Right lung (tissue), 5 donors: ENCODE results near the gene TAF1. TPM values are rescaled to one million over a fixed set of nuclear protein-coding genes. Genes with fewer than 3 reads are reported as not detected.
"Not testable (repeated sequence)": the region's sequence is repeated elsewhere in the genome, so short reads cannot be mapped to it uniquely, and the experiment has no call there.

ENCODE experiments used
- DNase-seq, 2 donors: peaks; one replicate each; pipeline ENCODE4 v3.0.0-alpha.2; 2013
- polyA plus RNA-seq, 5 donors: library from polyadenylated mRNA; unstranded; fragments of 120-200 nt; gene quantifications; one replicate each; pipeline versions ENCODE4 v1.2.1 to v1.2.3, GENCODE V29; 2013; ENCODE audit warnings: inconsistent platforms in 1 of 5, low replicate concordance in 1 of 5; ENCODE audit not compliant: insufficient read length in 5 of 5, insufficient read depth in 1 of 5

Gene TAF1
- polyA plus RNA-seq, 5 donors, result 40.0 to 66.8 (median 59.4) TPM

GRCh38 chrX:71432733-71433132 lies 66.6 kb downstream of the TAF1 start:
- DNase-seq, result no peak

DNA sequence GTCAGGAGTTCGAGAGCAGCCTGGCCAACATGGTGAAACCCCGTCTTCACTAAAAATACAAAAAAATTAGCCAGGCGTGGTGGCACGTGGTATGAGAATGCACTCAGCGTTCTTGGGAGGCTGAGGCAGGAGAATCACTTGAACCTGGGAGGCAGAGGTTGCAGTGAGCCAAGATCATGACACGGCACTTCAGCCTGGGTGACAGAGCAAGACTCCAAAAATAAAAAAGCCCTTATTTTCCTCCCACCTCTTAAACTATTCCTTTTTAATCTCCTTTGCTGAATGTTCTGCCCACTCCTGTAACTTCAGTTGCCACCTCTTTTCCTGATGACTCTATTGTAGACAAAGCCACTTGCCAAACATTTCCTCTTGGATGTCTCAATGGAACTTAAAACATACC lies 72.6 kb downstream of the TAF1 start:
- no peak for DNase-seq

- DNase-seq, result no peak
Measured at GRCh38 chrX:71439420-71439819, 73.3 kb downstream of the TAF1 start.

- no peak for DNase-seq
Measured at GRCh38 chrX:71439896-71440295, 73.7 kb downstream of the TAF1 start.

- no peak for DNase-seq
Measured at GRCh38 chrX:71440401-71440800, 74.2 kb downstream of the TAF1 start.

- DNase-seq, result not testable (repeated sequence)
Measured at GRCh38 chrX:71441809-71442208, 75.7 kb downstream of the TAF1 start.

- no peak for DNase-seq
Measured at GRCh38 chrX:71450433-71451106, 84.4 kb downstream of the TAF1 start.

DNA sequence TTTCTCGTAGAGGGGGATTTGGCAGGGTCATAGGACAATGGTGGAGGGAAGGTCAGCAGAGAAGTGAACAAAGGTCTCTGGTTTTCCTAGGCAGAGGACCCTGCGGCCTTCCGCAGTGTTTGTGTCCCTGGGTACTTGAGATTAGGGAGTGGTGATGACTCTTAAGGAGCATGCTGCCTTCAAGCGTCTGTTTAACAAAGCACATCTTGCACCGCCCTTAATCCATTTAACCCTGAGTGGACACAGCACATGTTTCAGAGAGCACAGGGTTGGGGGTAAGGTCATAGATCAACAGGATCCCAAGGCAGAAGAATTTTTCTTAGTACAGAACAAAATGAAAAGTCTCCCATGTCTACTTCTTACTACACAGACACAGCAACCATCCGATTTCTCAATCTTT lies 85.4 kb downstream of the TAF1 start:
- DNase-seq, result not testable (repeated sequence)

GRCh38 chrX:71453056-71453455 lies 86.9 kb downstream of the TAF1 start:
- no peak for DNase-seq

DNA sequence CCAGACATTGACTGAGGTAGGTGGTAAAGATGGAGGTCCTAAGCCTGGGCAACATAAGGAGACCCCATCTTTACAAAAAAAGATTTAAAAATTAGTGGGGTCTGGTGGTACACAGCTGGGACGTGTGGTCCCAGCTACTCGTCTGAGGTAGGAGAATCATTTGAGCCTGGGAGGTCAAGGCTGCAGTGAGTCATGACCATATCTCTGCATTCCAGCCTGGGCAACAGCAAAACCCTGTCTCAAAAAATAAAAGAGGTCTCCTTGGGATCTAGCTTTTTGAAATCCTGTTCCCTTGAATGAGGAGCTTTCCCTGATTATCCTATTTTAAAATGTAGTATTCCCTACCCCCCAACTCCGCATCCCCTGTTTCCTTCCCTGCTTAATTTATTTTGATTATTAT lies 88.1 kb downstream of the TAF1 start:
- no peak for DNase-seq

- no peak for DNase-seq
Measured at GRCh38 chrX:71458866-71459265, 92.7 kb downstream of the TAF1 start.

GRCh38 chrX:71464968-71465367 lies 98.8 kb downstream of the TAF1 start:
- DNase-seq, result no peak

DNA sequence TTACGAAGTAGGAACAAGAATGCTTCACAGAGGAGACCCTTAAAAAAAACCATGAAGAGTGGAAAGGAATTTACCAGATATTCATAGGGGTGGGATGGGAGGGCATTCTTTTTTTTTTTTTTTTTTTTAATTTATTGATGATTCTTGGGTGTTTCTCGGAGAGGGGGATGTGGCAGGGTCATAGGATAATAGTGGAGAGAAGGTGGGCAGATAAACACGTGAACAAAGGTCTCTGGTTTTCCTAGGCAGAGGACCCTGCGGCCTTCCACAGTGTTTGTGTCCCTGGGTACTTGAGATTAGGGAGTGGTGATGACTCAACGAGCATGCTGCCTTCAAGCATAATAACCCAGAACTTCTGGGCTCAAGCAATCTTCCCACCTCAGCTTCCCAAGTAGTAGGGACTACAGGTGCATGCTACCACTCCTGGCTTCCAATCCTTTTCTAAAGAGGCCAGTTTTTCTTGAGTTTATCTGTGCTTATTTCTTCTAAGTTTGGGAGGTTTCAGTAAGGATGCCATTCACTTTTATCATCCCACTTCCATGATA lies 100.9 kb downstream of the TAF1 start:
- DNase-seq, result no peak

DNA sequence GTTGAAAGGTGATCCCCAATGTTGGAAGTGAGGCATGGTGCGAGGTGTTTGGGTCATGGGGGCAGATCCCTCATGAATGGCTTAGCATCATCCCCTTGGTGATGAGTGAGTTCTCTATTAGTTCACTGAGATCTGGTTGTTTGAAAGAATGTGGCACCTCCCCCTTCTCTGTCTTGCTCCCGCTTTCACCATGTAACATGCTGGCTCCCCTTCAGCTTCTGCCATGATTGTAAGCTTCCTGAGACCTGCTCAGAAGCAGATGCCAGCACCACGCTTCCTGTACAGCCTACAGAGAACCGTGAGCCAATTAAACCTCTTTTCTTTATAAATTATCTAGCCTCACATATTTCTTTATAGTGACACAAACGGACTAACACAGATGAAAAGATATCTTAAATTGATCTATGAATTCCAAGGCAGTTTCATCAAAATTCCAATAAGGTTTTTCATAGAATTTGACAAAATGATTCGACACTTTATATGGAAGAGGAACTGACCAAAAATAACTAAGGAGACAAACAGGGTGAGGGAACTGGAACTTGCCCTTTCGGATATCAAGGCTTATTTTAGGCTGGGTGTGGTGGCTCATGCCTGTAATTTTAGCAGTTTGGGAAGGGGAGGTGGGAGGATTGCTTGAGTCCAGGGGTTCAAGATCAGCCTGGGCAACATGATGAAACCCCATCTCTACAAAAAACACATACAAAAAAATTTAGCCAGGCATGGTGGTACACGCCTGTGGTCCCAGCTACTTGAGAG lies 109.8 kb downstream of the TAF1 start:
- no peak for DNase-seq

GRCh38 chrX:71482228-71482958 lies 116.2 kb downstream of the TAF1 start:
- DNase-seq, result no peak

- DNase-seq, result no peak
Measured at GRCh38 chrX:71487814-71488213, 121.7 kb downstream of the TAF1 start.

DNA sequence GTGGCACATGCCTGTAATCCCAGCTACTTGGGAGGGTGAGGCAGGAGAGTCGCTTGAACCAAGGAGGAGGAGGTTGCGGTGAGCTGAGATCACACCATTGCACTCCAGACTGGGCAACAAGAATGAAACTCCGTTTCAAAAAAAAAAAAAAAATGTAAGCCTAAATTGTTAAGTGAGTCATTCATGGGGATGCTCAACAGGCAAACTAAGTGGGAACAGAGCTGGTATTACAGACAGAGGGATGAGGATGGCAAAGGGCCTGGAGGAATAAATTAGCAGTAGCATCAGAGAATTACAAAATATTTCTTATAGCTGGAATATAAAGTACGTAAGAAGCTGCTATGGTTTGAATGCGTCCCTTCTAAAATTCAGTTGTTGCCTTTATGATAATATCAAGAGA lies 123.4 kb downstream of the TAF1 start:
- no peak for DNase-seq

- peak; percentile 15 to 18 for DNase-seq
Measured at GRCh38 chrX:71492231-71493065, 126.3 kb downstream of the TAF1 start.

GRCh38 chrX:71493111-71493613 lies 127.0 kb downstream of the TAF1 start:
- peak; percentile 35 to 36 for DNase-seq

GRCh38 chrX:71495979-71496378 lies 129.8 kb downstream of the TAF1 start:
- DNase-seq, result not testable (repeated sequence)

GRCh38 chrX:71496476-71496875 lies 130.3 kb downstream of the TAF1 start:
- no peak for DNase-seq
